SK-N-SH (cell line): ENCODE measurements around the gene MATR3. TPM values are rescaled to one million over a fixed set of nuclear protein-coding genes. Genes with fewer than 3 reads are reported as not detected.

Source experiments
- CTCF ChIA-PET: fragments of 300-600, 350-600 bp; formaldehyde crosslinking; extraction: SDS; loops from one replicate; lab custom pipeline; 2021; lab: Yijun Ruan, JAX
- POLR2A ChIA-PET: fragments of 350-600 bp; sonication (Branson Sonifier 250); formaldehyde crosslinking; extraction: SDS; loops from one replicate; lab custom pipeline; 2020; ENCODE audit warnings: antibody characterized with exemption, inconsistent platforms; lab: Yijun Ruan, JAX
- DNase-seq: peaks from one replicate; pipeline ENCODE4 v3.0.0; 2012
- H2AFZ ChIP-seq: fragments of 200-600 bp; sonication (generic); 2 replicates; pipeline ENCODE4 v1.8.1; 2016; ENCODE audit warnings: antibody characterized with exemption, mild to moderate bottlenecking, low read depth
- H3F3A ChIP-seq: fragments of 200-600 bp; sonication (generic); replicated peaks from 2 replicates; pipeline ENCODE3; 2016; ENCODE audit warnings: antibody characterized with exemption, mild to moderate bottlenecking; ENCODE audit not compliant: insufficient read depth
- H3K27ac ChIP-seq, 2 experiments: fragments of 200-500 bp in 1 of 2; fragments of 200-600 bp in 1 of 2; sonication (Bioruptor generic) in 1 of 2; sonication (generic), shearing (Covaris generic) in 1 of 2; 2 replicates each; pipeline versions ENCODE4 v1.5.1 to v1.6.1; 2014 to 2016; ENCODE audit warnings: low read depth in 2 of 2, inconsistent platforms in 1 of 2, low read length in 1 of 2, mild to moderate bottlenecking in 1 of 2, mixed read lengths in 1 of 2
- H3K27me3 ChIP-seq: fragments of 200-600 bp; sonication (generic), shearing (Covaris generic); 2 replicates; pipeline ENCODE4 v1.6.1; 2016; ENCODE audit warnings: mixed run types; ENCODE audit not compliant: insufficient read depth
- H3K36me3 ChIP-seq, 2 experiments: fragments of 200-500 bp in 1 of 2; fragments of 200-600 bp in 1 of 2; sonication (Bioruptor generic) in 1 of 2; sonication (generic) in 1 of 2; replicated peaks in 1 of 2; 2 replicates each; pipeline versions ENCODE3 to v1.5.1; 2014 to 2016; ENCODE audit warnings: low read length in 1 of 2, mild to moderate bottlenecking in 1 of 2; ENCODE audit not compliant: insufficient read depth in 2 of 2, control insufficient read depth in 1 of 2
- H3K4me1 ChIP-seq, 2 experiments: fragments of 200-500 bp in 1 of 2; fragments of 200-600 bp in 1 of 2; sonication (Bioruptor generic) in 1 of 2; sonication (generic), shearing (Covaris generic) in 1 of 2; 2 replicates each; pipeline versions ENCODE4 v1.5.1 to v1.6.1; 2014 to 2016; ENCODE audit warnings: low read depth in 1 of 2, low read length in 1 of 2, mixed run types in 1 of 2; ENCODE audit not compliant: insufficient read depth in 2 of 2, control insufficient read depth in 1 of 2
- H3K4me2 ChIP-seq: fragments of 200-600 bp; sonication (generic), shearing (Covaris generic); 2 replicates; pipeline ENCODE4 v1.6.1; 2017; ENCODE audit warnings: mixed run types
- H3K4me3 ChIP-seq, 2 experiments: fragments of 200-500 bp in 1 of 2; fragments of 200-600 bp in 1 of 2; sonication (Bioruptor generic) in 1 of 2; sonication (generic), shearing (Covaris generic) in 1 of 2; 2 replicates each; pipeline versions ENCODE4 v1.5.1 to v1.8.1; 2014 to 2016; ENCODE audit warnings: low read depth in 2 of 2, inconsistent platforms in 1 of 2, low read length in 1 of 2, mild to moderate bottlenecking in 1 of 2, mixed read lengths in 1 of 2, moderate library complexity in 1 of 2
- H3K79me2 ChIP-seq: fragments of 200-600 bp; sonication (generic); 2 replicates; pipeline ENCODE4 v1.8.1; 2017; ENCODE audit warnings: mild to moderate bottlenecking; ENCODE audit not compliant: insufficient read depth
- H3K9ac ChIP-seq: fragments of 200-600 bp; sonication (generic); 2 replicates; pipeline ENCODE4 v1.6.1; 2017; ENCODE audit warnings: mixed run types
- H3K9me2 ChIP-seq: fragments of 200-600 bp; sonication (generic); 2 replicates; pipeline ENCODE4 v1.6.1; 2017; ENCODE audit warnings: mixed run types
- H3K9me3 ChIP-seq: fragments of 200-600 bp; sonication (generic); 2 replicates; pipeline ENCODE4 v1.6.1; 2017; ENCODE audit warnings: mixed run types, mild to moderate bottlenecking, moderate library complexity
- H4K20me1 ChIP-seq: fragments of 200-600 bp; sonication (generic); 2 replicates; pipeline ENCODE4 v1.6.1; 2017; ENCODE audit warnings: mild to moderate bottlenecking, mixed run types; ENCODE audit not compliant: insufficient read depth
- CHD2 ChIP-seq: fragments of 150-350 bp; IDR thresholded peaks from 2 replicates; pipeline ENCODE4 v1.6.1; 2018; ENCODE audit warnings: low read length; ENCODE audit not compliant: partially characterized antibody
- ELF1 ChIP-seq: IDR thresholded peaks from 2 replicates; pipeline ENCODE4 v1.4.0; 2012
- EP300 ChIP-seq, 2 experiments: IDR thresholded peaks; 2 replicates each; pipeline versions ENCODE4 v1.4.0 to v1.6.1; 2012; ENCODE audit warnings: borderline replicate concordance in 1 of 2, low read depth in 1 of 2, low read length in 1 of 2
- GABPA ChIP-seq: IDR thresholded peaks from 2 replicates; pipeline ENCODE4 v1.4.0; 2012; ENCODE audit warnings: low read depth, mild to moderate bottlenecking
- NFIC ChIP-seq: IDR thresholded peaks from 2 replicates; pipeline ENCODE4 v1.4.0; 2012; ENCODE audit warnings: borderline replicate concordance
- NRF1 ChIP-seq: IDR thresholded peaks from 2 replicates; pipeline ENCODE4 v1.6.1; 2012; ENCODE audit warnings: low read depth, mild to moderate bottlenecking, low read length
- RXRA ChIP-seq: IDR thresholded peaks from 2 replicates; pipeline ENCODE4 v1.4.0; 2012; ENCODE audit warnings: low read depth, mild to moderate bottlenecking, borderline replicate concordance
- SIN3A ChIP-seq: IDR thresholded peaks from 2 replicates; pipeline ENCODE4 v1.6.1; 2012; ENCODE audit warnings: low read depth, mild to moderate bottlenecking, low read length, moderate library complexity, borderline replicate concordance
- TAF1 ChIP-seq: IDR thresholded peaks from 2 replicates; pipeline ENCODE4 v1.6.1; 2012; ENCODE audit warnings: low read depth, mild to moderate bottlenecking, low read length, moderate library complexity, borderline replicate concordance
- TCF12 ChIP-seq: IDR thresholded peaks from 2 replicates; pipeline ENCODE4 v1.4.0; 2012
- WGBS: methylation state at CpG from one replicate; pipeline ENCODE4 v1.1.6; 2017; ENCODE audit warnings: low lambda C conversion rate; 5-methylcytosine and 5-hydroxymethylcytosine counted together
- polyA plus RNA-seq, 3 experiments: library from polyadenylated mRNA; depleted of rRNA; stranded (reverse); fragments of >200 nt; gene quantifications; 2 replicates each; pipeline ENCODE4 v1.2.3, GENCODE V29; 2012
- TF ChIP-seq, protein P1 (sequence below): IDR thresholded peaks from 2 replicates; pipeline ENCODE4 v1.4.0; 2012; ENCODE audit warnings: low read depth, borderline replicate concordance
- TF ChIP-seq, protein P2 (sequence below): fragments of 150-350 bp; IDR thresholded peaks from 2 replicates; pipeline ENCODE4 v1.6.1; 2017; ENCODE audit warnings: antibody characterized with exemption, low read length, low read depth, borderline replicate concordance
- TF ChIP-seq, protein P3 (sequence below): IDR thresholded peaks from 2 replicates; pipeline ENCODE4 v1.4.0; 2012; ENCODE audit warnings: low read depth, borderline replicate concordance
- TF ChIP-seq, protein P4 (sequence below): fragments of 150-350 bp; IDR thresholded peaks from 2 replicates; pipeline ENCODE4 v1.6.1; 2016; ENCODE audit warnings: mild to moderate bottlenecking, low read depth, low read length
- TF ChIP-seq, protein P5 (sequence below): IDR thresholded peaks from 2 replicates; pipeline ENCODE4; 2012
- TF ChIP-seq, protein P6 (sequence below): IDR thresholded peaks from 2 replicates; pipeline ENCODE4 v1.4.0; 2012; ENCODE audit warnings: low read depth
- TF ChIP-seq, protein P7 (sequence below): fragments of 200-600 bp; sonication (generic); IDR thresholded peaks from 2 replicates; pipeline ENCODE4 v1.6.1; 2017; ENCODE audit warnings: antibody characterized with exemption, mild to moderate bottlenecking, moderate library complexity

The MATR3 gene
- polyA plus RNA-seq, 1 of the 3 experiments (the other 2 are of a cell fraction) = 40.4 TPM

DNA sequence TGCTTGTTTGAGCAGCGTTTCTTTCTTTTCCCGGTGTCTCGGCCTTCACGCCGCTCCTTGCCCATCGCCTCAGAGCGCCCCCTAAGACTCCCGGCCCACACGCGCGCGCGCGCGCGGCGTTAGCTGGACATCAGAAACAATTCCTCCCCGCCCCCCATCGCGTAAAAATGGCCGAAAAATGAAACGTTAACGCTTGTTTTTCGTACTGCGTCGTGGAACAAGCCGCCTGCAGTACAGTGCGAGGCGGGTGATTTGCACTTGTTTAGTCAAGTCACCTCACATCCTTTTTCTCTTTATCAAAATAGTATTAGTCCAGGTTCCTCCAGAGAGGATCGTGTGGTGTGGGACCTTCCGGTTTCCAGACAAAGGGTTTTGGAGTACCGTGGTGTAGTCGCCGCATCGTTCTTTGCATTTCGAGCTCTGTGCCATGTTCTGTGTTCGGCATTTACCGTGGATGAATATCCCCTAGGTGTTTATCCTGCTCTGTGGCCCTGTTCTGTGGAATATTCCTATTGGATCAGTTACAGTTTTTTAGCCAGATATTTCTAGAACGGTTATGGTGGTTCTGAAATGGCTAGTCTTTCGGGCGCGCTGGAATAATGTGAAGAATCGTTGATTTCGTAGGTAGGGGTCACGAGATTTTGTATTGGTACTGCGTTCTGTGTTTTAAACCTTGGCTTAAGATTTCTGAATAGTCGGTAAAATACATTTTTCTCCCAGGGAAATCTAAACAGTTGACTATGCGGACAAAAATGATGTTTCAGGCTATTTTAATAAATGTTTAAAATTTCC, 1.0 kb downstream of the MATR3 start (continued):
- TF ChIP-seq, protein P1, sequence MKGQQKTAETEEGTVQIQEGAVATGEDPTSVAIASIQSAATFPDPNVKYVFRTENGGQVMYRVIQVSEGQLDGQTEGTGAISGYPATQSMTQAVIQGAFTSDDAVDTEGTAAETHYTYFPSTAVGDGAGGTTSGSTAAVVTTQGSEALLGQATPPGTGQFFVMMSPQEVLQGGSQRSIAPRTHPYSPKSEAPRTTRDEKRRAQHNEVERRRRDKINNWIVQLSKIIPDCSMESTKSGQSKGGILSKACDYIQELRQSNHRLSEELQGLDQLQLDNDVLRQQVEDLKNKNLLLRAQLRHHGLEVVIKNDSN = no peak
- TF ChIP-seq CHD2 = peak; percentile 82
- no peak for TF ChIP-seq ELF1
- TF ChIP-seq, protein P2, sequence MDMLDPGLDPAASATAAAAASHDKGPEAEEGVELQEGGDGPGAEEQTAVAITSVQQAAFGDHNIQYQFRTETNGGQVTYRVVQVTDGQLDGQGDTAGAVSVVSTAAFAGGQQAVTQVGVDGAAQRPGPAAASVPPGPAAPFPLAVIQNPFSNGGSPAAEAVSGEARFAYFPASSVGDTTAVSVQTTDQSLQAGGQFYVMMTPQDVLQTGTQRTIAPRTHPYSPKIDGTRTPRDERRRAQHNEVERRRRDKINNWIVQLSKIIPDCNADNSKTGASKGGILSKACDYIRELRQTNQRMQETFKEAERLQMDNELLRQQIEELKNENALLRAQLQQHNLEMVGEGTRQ = no peak
- peak; percentile 81; the same call in 1 of the 2 replicates for TF ChIP-seq TAF1
- TF ChIP-seq RXRA = no peak
- no peak for TF ChIP-seq NFIC
- peak; percentile 88; the same call in 1 of the 2 replicates for TF ChIP-seq SIN3A
- TF ChIP-seq, protein P3, sequence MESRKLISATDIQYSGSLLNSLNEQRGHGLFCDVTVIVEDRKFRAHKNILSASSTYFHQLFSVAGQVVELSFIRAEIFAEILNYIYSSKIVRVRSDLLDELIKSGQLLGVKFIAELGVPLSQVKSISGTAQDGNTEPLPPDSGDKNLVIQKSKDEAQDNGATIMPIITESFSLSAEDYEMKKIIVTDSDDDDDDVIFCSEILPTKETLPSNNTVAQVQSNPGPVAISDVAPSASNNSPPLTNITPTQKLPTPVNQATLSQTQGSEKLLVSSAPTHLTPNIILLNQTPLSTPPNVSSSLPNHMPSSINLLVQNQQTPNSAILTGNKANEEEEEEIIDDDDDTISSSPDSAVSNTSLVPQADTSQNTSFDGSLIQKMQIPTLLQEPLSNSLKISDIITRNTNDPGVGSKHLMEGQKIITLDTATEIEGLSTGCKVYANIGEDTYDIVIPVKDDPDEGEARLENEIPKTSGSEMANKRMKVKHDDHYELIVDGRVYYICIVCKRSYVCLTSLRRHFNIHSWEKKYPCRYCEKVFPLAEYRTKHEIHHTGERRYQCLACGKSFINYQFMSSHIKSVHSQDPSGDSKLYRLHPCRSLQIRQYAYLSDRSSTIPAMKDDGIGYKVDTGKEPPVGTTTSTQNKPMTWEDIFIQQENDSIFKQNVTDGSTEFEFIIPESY = peak; percentile 28; the same call in 1 of the 2 replicates
- TF ChIP-seq, all 33 proteins: peak for 14

DNA sequence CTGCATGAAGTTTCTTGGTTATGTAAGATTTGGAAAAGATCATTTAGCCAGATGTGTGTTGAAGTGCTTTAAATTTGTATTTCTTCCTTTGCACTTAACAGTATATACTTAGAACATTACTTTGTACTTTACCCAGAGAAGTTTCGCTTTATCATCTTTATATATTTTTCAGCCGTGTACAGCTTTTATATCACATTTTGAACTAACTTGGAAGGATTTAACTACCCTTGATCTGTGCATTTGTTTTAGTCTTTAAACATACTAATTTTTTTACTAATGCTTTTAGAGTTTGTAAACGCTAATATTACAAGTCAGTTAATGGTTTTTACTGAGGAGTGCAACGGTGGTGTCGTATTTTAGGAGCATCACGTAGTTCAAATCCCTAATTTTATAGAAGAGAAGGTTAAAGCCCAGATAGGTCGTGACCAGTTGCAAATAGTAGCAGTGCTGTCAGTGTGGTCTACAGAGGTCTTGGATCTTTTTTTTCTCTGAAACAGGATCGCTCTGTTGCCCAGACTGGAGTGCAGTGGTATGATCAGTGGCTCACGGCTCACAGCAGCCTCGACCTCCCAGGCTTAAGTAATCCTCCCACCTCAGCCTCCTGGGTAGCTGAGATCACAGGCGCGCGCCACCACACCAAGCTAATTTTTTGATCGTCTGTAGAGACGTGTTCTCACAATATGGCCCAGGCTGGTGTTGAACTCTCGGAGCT, 2.0 kb downstream of the MATR3 start:
- H3K4me3 ChIP-seq = peak overlapping the region; percentile 73 to 85
- no peaks in the 10 kb centered on the region for H3K9me3 ChIP-seq
- H3K4me1 ChIP-seq = peaks cover 10 to 20% of the 10 kb centered on the region in 2 experiments; a peak in 3 of 4 replicates
- 43% methylated on average over 16 of the region's 16 CpGs for WGBS
- H3K9ac ChIP-seq = peak overlapping the region; percentile 100
- H3K4me2 ChIP-seq = peak overlapping the region; percentile 73
- H3K27me3 ChIP-seq = no peaks in the 10 kb centered on the region
- ChIA-PET CTCF (interaction anchor here (2.9 kb wide), 1 partner anchor 9 kb away, joined by 13 read pairs; no protein-coding TSS in a partner anchor), POLR2A (no interaction called here)
- H2AFZ ChIP-seq = no peak overlapping the region
- peaks cover 19% of the 10 kb centered on the region for H3F3A ChIP-seq
- peaks cover 69% of the 10 kb centered on the region for H3K79me2 ChIP-seq
- no peaks in the 10 kb centered on the region for H3K9me2 ChIP-seq
- H4K20me1 ChIP-seq = peaks cover 60% of the 10 kb centered on the region
- H3K36me3 ChIP-seq = no peaks in the 10 kb centered on the region
- no peak for DNase-seq
- peak overlapping the region; percentile 97 to 99; a peak in 3 of 4 replicates for H3K27ac ChIP-seq
- TF ChIP-seq TAF1 (no peak), GABPA (no peak), TCF12 (no peak), NRF1 (no peak), CHD2 (no peak), EP300 (IDR thresholded peaks at IDR 0.05; ENCODE audit: borderline replicate concordance in 1 of 2, low read depth in 1 of 2, low read length in 1 of 2) (no peak)
- TF ChIP-seq, protein P4, sequence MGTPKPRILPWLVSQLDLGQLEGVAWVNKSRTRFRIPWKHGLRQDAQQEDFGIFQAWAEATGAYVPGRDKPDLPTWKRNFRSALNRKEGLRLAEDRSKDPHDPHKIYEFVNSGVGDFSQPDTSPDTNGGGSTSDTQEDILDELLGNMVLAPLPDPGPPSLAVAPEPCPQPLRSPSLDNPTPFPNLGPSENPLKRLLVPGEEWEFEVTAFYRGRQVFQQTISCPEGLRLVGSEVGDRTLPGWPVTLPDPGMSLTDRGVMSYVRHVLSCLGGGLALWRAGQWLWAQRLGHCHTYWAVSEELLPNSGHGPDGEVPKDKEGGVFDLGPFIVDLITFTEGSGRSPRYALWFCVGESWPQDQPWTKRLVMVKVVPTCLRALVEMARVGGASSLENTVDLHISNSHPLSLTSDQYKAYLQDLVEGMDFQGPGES = no peak
- TF ChIP-seq, protein P5, sequence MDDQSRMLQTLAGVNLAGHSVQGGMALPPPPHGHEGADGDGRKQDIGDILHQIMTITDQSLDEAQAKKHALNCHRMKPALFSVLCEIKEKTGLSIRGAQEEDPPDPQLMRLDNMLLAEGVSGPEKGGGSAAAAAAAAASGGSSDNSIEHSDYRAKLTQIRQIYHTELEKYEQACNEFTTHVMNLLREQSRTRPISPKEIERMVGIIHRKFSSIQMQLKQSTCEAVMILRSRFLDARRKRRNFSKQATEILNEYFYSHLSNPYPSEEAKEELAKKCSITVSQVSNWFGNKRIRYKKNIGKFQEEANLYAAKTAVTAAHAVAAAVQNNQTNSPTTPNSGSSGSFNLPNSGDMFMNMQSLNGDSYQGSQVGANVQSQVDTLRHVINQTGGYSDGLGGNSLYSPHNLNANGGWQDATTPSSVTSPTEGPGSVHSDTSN = no peak
- TF ChIP-seq, protein P6, sequence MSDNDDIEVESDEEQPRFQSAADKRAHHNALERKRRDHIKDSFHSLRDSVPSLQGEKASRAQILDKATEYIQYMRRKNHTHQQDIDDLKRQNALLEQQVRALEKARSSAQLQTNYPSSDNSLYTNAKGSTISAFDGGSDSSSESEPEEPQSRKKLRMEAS = no peak
- TF ChIP-seq, protein P3 = no peak
- TF ChIP-seq, protein P7, sequence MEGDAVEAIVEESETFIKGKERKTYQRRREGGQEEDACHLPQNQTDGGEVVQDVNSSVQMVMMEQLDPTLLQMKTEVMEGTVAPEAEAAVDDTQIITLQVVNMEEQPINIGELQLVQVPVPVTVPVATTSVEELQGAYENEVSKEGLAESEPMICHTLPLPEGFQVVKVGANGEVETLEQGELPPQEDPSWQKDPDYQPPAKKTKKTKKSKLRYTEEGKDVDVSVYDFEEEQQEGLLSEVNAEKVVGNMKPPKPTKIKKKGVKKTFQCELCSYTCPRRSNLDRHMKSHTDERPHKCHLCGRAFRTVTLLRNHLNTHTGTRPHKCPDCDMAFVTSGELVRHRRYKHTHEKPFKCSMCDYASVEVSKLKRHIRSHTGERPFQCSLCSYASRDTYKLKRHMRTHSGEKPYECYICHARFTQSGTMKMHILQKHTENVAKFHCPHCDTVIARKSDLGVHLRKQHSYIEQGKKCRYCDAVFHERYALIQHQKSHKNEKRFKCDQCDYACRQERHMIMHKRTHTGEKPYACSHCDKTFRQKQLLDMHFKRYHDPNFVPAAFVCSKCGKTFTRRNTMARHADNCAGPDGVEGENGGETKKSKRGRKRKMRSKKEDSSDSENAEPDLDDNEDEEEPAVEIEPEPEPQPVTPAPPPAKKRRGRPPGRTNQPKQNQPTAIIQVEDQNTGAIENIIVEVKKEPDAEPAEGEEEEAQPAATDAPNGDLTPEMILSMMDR = no peak
